HFFc6 (cell line): Measurements from ENCODE around the gene RBMS3. TPM values are rescaled to one million over a fixed set of nuclear protein-coding genes. Genes with fewer than 3 reads are reported as not detected.

ENCODE experiments used
- DNase-seq: peaks from one replicate; pipeline ENCODE4 v3.0.0-alpha.2; 2018
- H3K27ac Mint-ChIP-seq: 2 replicates; pipeline ENCODE4 v1.8.0; 2020; ENCODE audit warnings: mild to moderate bottlenecking, mixed read lengths
- H3K27me3 Mint-ChIP-seq: 2 replicates; pipeline ENCODE4 v1.8.0; 2021; ENCODE audit warnings: mild to moderate bottlenecking, moderate library complexity, mixed read lengths; ENCODE audit not compliant: insufficient read depth
- H3K36me3 Mint-ChIP-seq: 2 replicates; pipeline ENCODE4 v1.8.0; 2021; ENCODE audit warnings: low read depth, mixed read lengths
- H3K4me1 Mint-ChIP-seq: 2 replicates; pipeline ENCODE4 v1.8.0; 2020; ENCODE audit warnings: low read depth, mixed read lengths
- H3K4me3 Mint-ChIP-seq: 2 replicates; pipeline ENCODE4 v1.8.0; 2020; ENCODE audit warnings: mild to moderate bottlenecking, moderate library complexity, mixed read lengths
- H3K9me3 Mint-ChIP-seq: 2 replicates; pipeline ENCODE4 v1.8.0; 2020; ENCODE audit warnings: mild to moderate bottlenecking, mixed read lengths
- total RNA-seq, 6 experiments: library from RNA; stranded (reverse); fragmentation: NEBNext Ultra II Directional; extraction: Animal tissue kit (Norgen Biotek cat#: 25700); gene quantifications; 2 replicates in 1 of 6; 3 replicates in 5 of 6; pipeline ENCODE4 v1.2.3, GENCODE V29; 2021
- TF ChIP-seq, protein P1 (sequence below): fragments of 200-600 bp; sonication (generic); IDR thresholded peaks from 2 replicates; pipeline ENCODE4 v1.5.0; 2021; ENCODE audit warnings: antibody characterized with exemption, mild to moderate bottlenecking

Gene RBMS3
- total RNA-seq, 6 experiments from 2014 or later, result 22.8 to 46.9 (median 39.4) TPM

- TF ChIP-seq, protein P1, sequence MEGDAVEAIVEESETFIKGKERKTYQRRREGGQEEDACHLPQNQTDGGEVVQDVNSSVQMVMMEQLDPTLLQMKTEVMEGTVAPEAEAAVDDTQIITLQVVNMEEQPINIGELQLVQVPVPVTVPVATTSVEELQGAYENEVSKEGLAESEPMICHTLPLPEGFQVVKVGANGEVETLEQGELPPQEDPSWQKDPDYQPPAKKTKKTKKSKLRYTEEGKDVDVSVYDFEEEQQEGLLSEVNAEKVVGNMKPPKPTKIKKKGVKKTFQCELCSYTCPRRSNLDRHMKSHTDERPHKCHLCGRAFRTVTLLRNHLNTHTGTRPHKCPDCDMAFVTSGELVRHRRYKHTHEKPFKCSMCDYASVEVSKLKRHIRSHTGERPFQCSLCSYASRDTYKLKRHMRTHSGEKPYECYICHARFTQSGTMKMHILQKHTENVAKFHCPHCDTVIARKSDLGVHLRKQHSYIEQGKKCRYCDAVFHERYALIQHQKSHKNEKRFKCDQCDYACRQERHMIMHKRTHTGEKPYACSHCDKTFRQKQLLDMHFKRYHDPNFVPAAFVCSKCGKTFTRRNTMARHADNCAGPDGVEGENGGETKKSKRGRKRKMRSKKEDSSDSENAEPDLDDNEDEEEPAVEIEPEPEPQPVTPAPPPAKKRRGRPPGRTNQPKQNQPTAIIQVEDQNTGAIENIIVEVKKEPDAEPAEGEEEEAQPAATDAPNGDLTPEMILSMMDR, result no peak
- H3K4me3 Mint-ChIP-seq, result no peak overlapping the region
- no peak for DNase-seq
- H3K9me3 Mint-ChIP-seq, result peaks cover 14% of the 10 kb centered on the region; the same call in 1 of the 2 replicates
- peaks cover 2% of the 10 kb centered on the region; the same call in 1 of the 2 replicates for H3K27me3 Mint-ChIP-seq
- H3K4me1 Mint-ChIP-seq, result peaks cover 23% of the 10 kb centered on the region
- H3K27ac Mint-ChIP-seq, result no peak overlapping the region
- H3K36me3 Mint-ChIP-seq, result peaks cover 10% of the 10 kb centered on the region
These were observed 399.1 kb downstream of the RBMS3 start for GRCh38 chr3:29679944-29680343.

- TF ChIP-seq, protein P1, result no peak
- Mint-ChIP-seq H3K36me3 (peaks cover 11% of the 10 kb centered on the region; the same call in 1 of the 2 replicates), H3K4me1 (peaks cover 48% of the 10 kb centered on the region), H3K27me3 (no peaks in the 10 kb centered on the region), H3K9me3 (no peaks in the 10 kb centered on the region), H3K4me3 (peak overlapping the region; percentile 57), H3K27ac (peak overlapping the region; percentile 87)
- peak; percentile 45 for DNase-seq
These were observed 402.4 kb downstream of the RBMS3 start for GRCh38 chr3:29683018-29683993.

DNA sequence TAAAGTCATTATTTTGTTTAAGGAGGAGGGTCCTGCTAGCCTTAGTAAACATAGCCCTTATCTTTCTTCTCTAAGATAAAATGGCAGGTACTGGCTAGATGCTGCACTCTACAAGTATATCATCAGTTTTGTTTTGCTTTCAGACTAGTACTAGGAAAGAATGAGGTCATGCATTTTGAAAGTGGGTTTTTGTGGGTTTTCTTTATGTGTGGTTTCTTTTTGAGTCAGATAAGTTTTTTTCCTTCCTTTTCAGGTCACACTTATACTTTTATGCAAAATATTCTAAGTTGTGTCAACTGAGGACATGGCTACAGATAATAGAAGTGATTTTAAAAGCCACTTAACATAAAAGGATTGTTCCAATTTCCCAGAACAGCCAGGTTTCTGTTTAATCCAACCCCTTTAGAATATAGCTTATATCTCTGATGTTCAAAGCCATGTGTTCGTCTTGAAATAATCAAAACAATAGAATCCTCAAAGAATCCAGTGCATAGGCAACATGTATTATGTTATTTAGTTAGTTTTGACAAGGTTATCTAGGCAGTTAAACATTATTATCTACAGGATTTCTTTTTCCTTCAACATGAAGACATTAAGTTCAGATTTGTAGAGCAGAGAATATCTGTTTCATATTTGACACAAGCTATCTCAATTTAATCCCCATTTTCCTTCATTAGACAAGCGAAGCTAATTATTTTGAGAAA is 406.2 kb downstream of the RBMS3 start:
- peak overlapping the region; percentile 56 for H3K27ac Mint-ChIP-seq
- H3K4me3 Mint-ChIP-seq, result peak overlapping the region; percentile 22; the same call in 1 of the 2 replicates
- DNase-seq, result peak; percentile 63
- H3K27me3 Mint-ChIP-seq, result no peaks in the 10 kb centered on the region
- peaks cover 11% of the 10 kb centered on the region; the same call in 1 of the 2 replicates for H3K36me3 Mint-ChIP-seq
- H3K4me1 Mint-ChIP-seq, result peaks cover 66% of the 10 kb centered on the region
- TF ChIP-seq, protein P1, result no peak
- H3K9me3 Mint-ChIP-seq, result no peaks in the 10 kb centered on the region

GRCh38 chr3:29690686-29691353 is 409.9 kb downstream of the RBMS3 start:
- DNase-seq, result no peak
- TF ChIP-seq, protein P1, result no peak
- Mint-ChIP-seq H3K9me3 (no peaks in the 10 kb centered on the region), H3K36me3 (peaks cover 10% of the 10 kb centered on the region; the same call in 1 of the 2 replicates), H3K27me3 (no peaks in the 10 kb centered on the region), H3K4me3 (no peak overlapping the region), H3K27ac (no peak overlapping the region), H3K4me1 (peaks cover 79% of the 10 kb centered on the region)

DNA sequence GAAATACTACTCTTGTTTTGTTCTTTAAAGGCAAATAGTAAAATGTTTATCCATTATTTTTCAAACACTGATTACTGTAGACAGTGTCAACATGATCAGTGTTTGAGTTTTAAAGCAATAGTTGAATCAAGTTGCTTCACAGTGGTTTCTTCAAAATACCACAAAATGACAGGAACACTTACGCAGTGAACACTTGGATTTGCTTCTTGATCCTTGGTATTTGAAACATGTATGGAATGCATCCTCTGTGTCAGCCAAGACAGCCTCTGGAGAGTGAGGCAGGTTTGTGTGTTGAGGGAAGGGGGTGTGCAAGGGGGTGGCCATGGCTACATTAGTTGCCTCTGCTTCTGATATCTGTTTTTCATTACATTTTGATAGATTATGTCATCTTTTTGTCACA is 413.0 kb downstream of the RBMS3 start:
- TF ChIP-seq, protein P1, result no peak
- Mint-ChIP-seq H3K27ac (peak overlapping the region; percentile 82), H3K4me3 (peak overlapping the region; percentile 83), H3K4me1 (peaks cover 85% of the 10 kb centered on the region), H3K36me3 (peaks cover 6% of the 10 kb centered on the region; the same call in 1 of the 2 replicates), H3K27me3 (no peaks in the 10 kb centered on the region), H3K9me3 (no peaks in the 10 kb centered on the region)
- peak; percentile 67 for DNase-seq
